ENCODE results near the gene TRUB1.

- TF ChIP-seq CTCF (IDR thresholded peaks at IDR 0.05) (no peak), POLR2AphosphoS5 (IDR thresholded peaks at IDR 0.05; ENCODE audit: low read depth, low read length) (no peak), REST (IDR thresholded peaks at IDR 0.05; ENCODE audit: insufficient read depth in 1 of 2, low read depth in 2 of 2, low read length in 1 of 2) (no peak), SIN3A (IDR thresholded peaks at IDR 0.05; ENCODE audit: borderline replicate concordance, insufficient read depth, low read depth, low read length) (no peak), TCF7L2 (IDR thresholded peaks at IDR 0.05; ENCODE audit: low read depth, low read length) (no peak)
These were observed 58.5 kb downstream of the TRUB1 start for GRCh38 chr10:114996542-114996941.

Measured in Panc1 (cell line).